GM06990 (cell line): ENCODE measurements around the gene STOX1.
"Not testable (repeated sequence)": the region's sequence is repeated elsewhere in the genome, so short reads cannot be mapped to it uniquely, and the experiment has no call there.

Experiments used
- DNase-seq: peaks from one replicate; pipeline ENCODE4 v3.0.0-alpha.2; 2011; ENCODE audit not compliant: insufficient read length; ENCODE audit errors: extremely low read depth
- H3K27me3 ChIP-seq: replicated peaks from 2 replicates; pipeline ENCODE4 v1.6.0; 2011; ENCODE audit warnings: low read length; ENCODE audit not compliant: control insufficient read depth, insufficient read depth
- H3K36me3 ChIP-seq: 2 replicates; pipeline ENCODE4 v1.5.1; 2011; ENCODE audit warnings: low read length; ENCODE audit not compliant: control insufficient read depth, insufficient read depth
- H3K4me3 ChIP-seq: replicated peaks from 2 replicates; pipeline ENCODE4 v1.5.1; 2011; ENCODE audit warnings: low read depth, mild to moderate bottlenecking, control low read depth, low read length
- CTCF ChIP-seq: IDR thresholded peaks from 2 replicates; pipeline ENCODE4 v1.5.1; 2011; ENCODE audit warnings: low read length, control low read depth, mild to moderate bottlenecking, inconsistent platforms; ENCODE audit not compliant: insufficient read depth, poor library complexity, severe bottlenecking

The STOX1 gene

GRCh38 chr10:68804692-68805091 lies 22.6 kb upstream of the STOX1 start:
- Histone ChIP-seq H3K27me3 (no peaks in the 10 kb centered on the region), H3K36me3 (no peaks in the 10 kb centered on the region), H3K4me3 (no peak overlapping the region)
- DNase-seq: no peak
- no peak for TF ChIP-seq CTCF

GRCh38 chr10:68810830-68811229 lies 16.5 kb upstream of the STOX1 start:
- H3K27me3 ChIP-seq, DNase-seq, H3K4me3 ChIP-seq, H3K36me3 ChIP-seq: not testable (repeated sequence)

GRCh38 chr10:68811314-68812009 lies 15.9 kb upstream of the STOX1 start:
- H3K36me3 ChIP-seq: no peaks in the 10 kb centered on the region
- DNase-seq: no peak
- TF ChIP-seq CTCF: no peak
- H3K4me3 ChIP-seq: no peak overlapping the region
- H3K27me3 ChIP-seq: no peaks in the 10 kb centered on the region

- no peak for TF ChIP-seq CTCF
Measured at GRCh38 chr10:68812420-68812819, 14.9 kb upstream of the STOX1 start.

GRCh38 chr10:68813559-68813958 lies 13.8 kb upstream of the STOX1 start:
- Histone ChIP-seq H3K4me3 (no peak overlapping the region), H3K27me3 (no peaks in the 10 kb centered on the region), H3K36me3 (no peaks in the 10 kb centered on the region)
- no peak for TF ChIP-seq CTCF
- no peak for DNase-seq

More at GRCh38 chr10:68812420-68812819, 14.9 kb upstream of the STOX1 start:
- H3K36me3 ChIP-seq: no peaks in the 10 kb centered on the region
- no peaks in the 10 kb centered on the region for H3K27me3 ChIP-seq
- DNase-seq: no peak
- H3K4me3 ChIP-seq: no peak overlapping the region

- Histone ChIP-seq H3K27me3 (no peaks in the 10 kb centered on the region), H3K4me3 (no peak overlapping the region), H3K36me3 (no peaks in the 10 kb centered on the region)
- TF ChIP-seq CTCF: no peak
- no peak for DNase-seq
Measured at GRCh38 chr10:68816796-68817412, 10.4 kb upstream of the STOX1 start.

- DNase-seq, H3K36me3 ChIP-seq, H3K27me3 ChIP-seq, H3K4me3 ChIP-seq: not testable (repeated sequence)
Measured at GRCh38 chr10:68820359-68820758, 7.0 kb upstream of the STOX1 start.

- H3K27me3 ChIP-seq, H3K4me3 ChIP-seq, DNase-seq, H3K36me3 ChIP-seq: not testable (repeated sequence)
Measured at GRCh38 chr10:68822626-68823025, 4.7 kb upstream of the STOX1 start.

- DNase-seq, H3K27me3 ChIP-seq, H3K36me3 ChIP-seq: not testable (repeated sequence)
- H3K4me3 ChIP-seq: peak overlapping the region; percentile 72; the same call in 1 of the 2 replicates
Measured at GRCh38 chr10:68827592-68827959, 245 bp downstream of the STOX1 start.
